ENCODE results near the gene ADRM1.

DNA sequence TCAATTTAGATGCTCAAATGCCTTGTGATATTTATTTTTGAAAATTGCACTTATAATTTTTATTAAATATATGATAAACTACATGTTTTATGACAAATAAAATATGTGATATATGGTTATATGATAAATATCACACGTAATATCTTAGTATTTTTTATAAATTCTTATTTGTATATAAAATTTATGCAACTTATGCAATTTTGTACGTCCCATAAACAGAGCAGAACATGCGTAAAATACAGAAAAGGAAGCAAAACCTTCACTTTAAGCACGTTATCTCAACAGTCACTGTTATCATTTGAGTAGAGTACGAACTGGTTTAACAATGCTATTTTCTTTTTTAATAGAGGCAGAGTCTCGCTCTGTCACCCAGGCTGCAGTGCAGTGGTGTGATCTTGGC is 15.7 kb upstream of the ADRM1 start:
- TF ChIP-seq, protein P1, sequence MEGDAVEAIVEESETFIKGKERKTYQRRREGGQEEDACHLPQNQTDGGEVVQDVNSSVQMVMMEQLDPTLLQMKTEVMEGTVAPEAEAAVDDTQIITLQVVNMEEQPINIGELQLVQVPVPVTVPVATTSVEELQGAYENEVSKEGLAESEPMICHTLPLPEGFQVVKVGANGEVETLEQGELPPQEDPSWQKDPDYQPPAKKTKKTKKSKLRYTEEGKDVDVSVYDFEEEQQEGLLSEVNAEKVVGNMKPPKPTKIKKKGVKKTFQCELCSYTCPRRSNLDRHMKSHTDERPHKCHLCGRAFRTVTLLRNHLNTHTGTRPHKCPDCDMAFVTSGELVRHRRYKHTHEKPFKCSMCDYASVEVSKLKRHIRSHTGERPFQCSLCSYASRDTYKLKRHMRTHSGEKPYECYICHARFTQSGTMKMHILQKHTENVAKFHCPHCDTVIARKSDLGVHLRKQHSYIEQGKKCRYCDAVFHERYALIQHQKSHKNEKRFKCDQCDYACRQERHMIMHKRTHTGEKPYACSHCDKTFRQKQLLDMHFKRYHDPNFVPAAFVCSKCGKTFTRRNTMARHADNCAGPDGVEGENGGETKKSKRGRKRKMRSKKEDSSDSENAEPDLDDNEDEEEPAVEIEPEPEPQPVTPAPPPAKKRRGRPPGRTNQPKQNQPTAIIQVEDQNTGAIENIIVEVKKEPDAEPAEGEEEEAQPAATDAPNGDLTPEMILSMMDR (IDR thresholded peaks at IDR 0.05): no peak
- no peak for TF ChIP-seq EP300 (IDR thresholded peaks at IDR 0.05)
